ENCODE results near the gene IKZF5.

Gene IKZF5

GRCh38 chr10:123019264-123019663 lies 10.7 kb upstream of the IKZF5 start:
- Histone ChIP-seq H3K4me3 (ENCODE audit: low read depth, low read length) (no peak overlapping the region), H3K36me3 (no peaks in the 10 kb centered on the region), H3K27ac (no peak overlapping the region), H3K27me3 (ENCODE audit: insufficient read depth, low read depth, severe bottlenecking) (no peaks in the 10 kb centered on the region), H3K9me3 (ENCODE audit: severe bottlenecking) (no peaks in the 10 kb centered on the region)
- no peak for TF ChIP-seq CTCF (IDR thresholded peaks at IDR 0.05; ENCODE audit: low read depth, low read length)
- no peak for DNase-seq

- Histone ChIP-seq H3K27ac (no peak overlapping the region), H3K27me3 (ENCODE audit: insufficient read depth, low read depth, severe bottlenecking) (no peaks in the 10 kb centered on the region), H3K4me3 (ENCODE audit: low read depth, low read length) (no peak overlapping the region), H3K9me3 (ENCODE audit: severe bottlenecking) (no peaks in the 10 kb centered on the region), H3K36me3 (no peaks in the 10 kb centered on the region)
- DNase-seq: no peak
- TF ChIP-seq CTCF (IDR thresholded peaks at IDR 0.05; ENCODE audit: low read depth, low read length): no peak
These were observed 9.9 kb upstream of the IKZF5 start for GRCh38 chr10:123018531-123018930.

- H3K9me3 ChIP-seq (ENCODE audit: severe bottlenecking): no peaks in the 10 kb centered on the region
- no peaks in the 10 kb centered on the region for H3K36me3 ChIP-seq
- no peak overlapping the region for H3K4me3 ChIP-seq (ENCODE audit: low read depth, low read length)
- no peaks in the 10 kb centered on the region for H3K27me3 ChIP-seq (ENCODE audit: insufficient read depth, low read depth, severe bottlenecking)
- no peak for TF ChIP-seq CTCF (IDR thresholded peaks at IDR 0.05; ENCODE audit: low read depth, low read length)
- no peak for DNase-seq
- no peak overlapping the region for H3K27ac ChIP-seq
These were observed 9.0 kb upstream of the IKZF5 start for GRCh38 chr10:123017421-123018165.

GRCh38 chr10:123016228-123016627 lies 7.6 kb upstream of the IKZF5 start:
- TF ChIP-seq CTCF (IDR thresholded peaks at IDR 0.05; ENCODE audit: low read depth, low read length): no peak
- Histone ChIP-seq H3K27me3 (ENCODE audit: insufficient read depth, low read depth, severe bottlenecking) (no peaks in the 10 kb centered on the region), H3K27ac (no peak overlapping the region), H3K4me3 (ENCODE audit: low read depth, low read length) (no peak overlapping the region), H3K9me3 (ENCODE audit: severe bottlenecking) (no peaks in the 10 kb centered on the region), H3K36me3 (no peaks in the 10 kb centered on the region)
- DNase-seq: no peak

GRCh38 chr10:123014772-123015171 lies 6.2 kb upstream of the IKZF5 start:
- H3K27ac ChIP-seq: no peak overlapping the region
- no peak for DNase-seq
- H3K36me3 ChIP-seq: no peaks in the 10 kb centered on the region
- H3K4me3 ChIP-seq (ENCODE audit: low read depth, low read length): no peak overlapping the region
- no peaks in the 10 kb centered on the region for H3K27me3 ChIP-seq (ENCODE audit: insufficient read depth, low read depth, severe bottlenecking)
- no peaks in the 10 kb centered on the region for H3K9me3 ChIP-seq (ENCODE audit: severe bottlenecking)
- no peak for TF ChIP-seq CTCF (IDR thresholded peaks at IDR 0.05; ENCODE audit: low read depth, low read length)
